RWPE2 (cell line): ENCODE data around the gene PRRG1.
"Not testable (repeated sequence)": the region's sequence is repeated elsewhere in the genome, so short reads cannot be mapped to it uniquely, and the experiment has no call there.

Experiments
- ATAC-seq: fragments of 200-7000 bp; cut with Tn5 transposase; 3 replicates; pipeline ENCODE4 v1.9.1; 2021; ENCODE audit warnings: low read depth
- DNase-seq: peaks from one replicate; pipeline ENCODE4 v3.0.0-alpha.2; 2020; ENCODE audit warnings: low spot score
- H3K27ac ChIP-seq: fragments of 450-650 bp; 2 replicates; pipeline ENCODE4 v1.5.1; 2017; ENCODE audit warnings: mild to moderate bottlenecking; ENCODE audit not compliant: poor library complexity, severe bottlenecking
- H3K27me3 ChIP-seq: fragments of 250-450 bp; sonication (Bioruptor Pico); 2 replicates; pipeline ENCODE4 v1.5.1; 2021; ENCODE audit warnings: mild to moderate bottlenecking, moderate library complexity; ENCODE audit not compliant: insufficient read depth, poor library complexity, severe bottlenecking
- H3K36me3 ChIP-seq: fragments of 250-450 bp; sonication (Bioruptor Pico); 2 replicates; pipeline ENCODE4 v1.5.1; 2020; ENCODE audit warnings: low read depth, mild to moderate bottlenecking, moderate library complexity
- H3K4me1 ChIP-seq: fragments of 250-450 bp; sonication (Bioruptor Pico); 2 replicates; pipeline ENCODE4 v1.5.1; 2021; ENCODE audit warnings: mild to moderate bottlenecking, moderate library complexity; ENCODE audit not compliant: insufficient read depth, poor library complexity, severe bottlenecking
- H3K4me3 ChIP-seq: fragments of 250-450 bp; sonication (Bioruptor Pico); 2 replicates; pipeline ENCODE4 v1.5.1; 2021; ENCODE audit warnings: mild to moderate bottlenecking, moderate library complexity; ENCODE audit not compliant: severe bottlenecking
- H3K9me3 ChIP-seq: fragments of 250-450 bp; sonication (Bioruptor Pico); 2 replicates; pipeline ENCODE4 v1.5.1; 2021; ENCODE audit warnings: mild to moderate bottlenecking, moderate library complexity; ENCODE audit not compliant: severe bottlenecking
- CTCF ChIP-seq: fragments of 450-650 bp; IDR thresholded peaks from one replicate; pipeline ENCODE4 v1.5.1; 2017; ENCODE audit warnings: mild to moderate bottlenecking, moderate library complexity; ENCODE audit not compliant: poor library complexity, severe bottlenecking

The PRRG1 gene

GRCh38 chrX:37499649-37500048 is 150.5 kb downstream of the PRRG1 start:
- H3K36me3 ChIP-seq, H3K9me3 ChIP-seq, H3K4me3 ChIP-seq, H3K27ac ChIP-seq, H3K27me3 ChIP-seq, DNase-seq, H3K4me1 ChIP-seq, ATAC-seq: not testable (repeated sequence)

GRCh38 chrX:37504991-37505390 is 155.8 kb downstream of the PRRG1 start:
- ATAC-seq (no peak), DNase-seq (no peak)
- no peak overlapping the region for H3K27ac ChIP-seq
- no peaks in the 10 kb centered on the region for H3K4me1 ChIP-seq
- H3K9me3 ChIP-seq = no peaks in the 10 kb centered on the region
- no peak for TF ChIP-seq CTCF
- no peak overlapping the region for H3K4me3 ChIP-seq
- no peaks in the 10 kb centered on the region for H3K27me3 ChIP-seq
- H3K36me3 ChIP-seq = no peaks in the 10 kb centered on the region
